Glutamatergic neuron (in vitro differentiated cells): ENCODE measurements around the gene NAT14. TPM values are rescaled to one million over a fixed set of nuclear protein-coding genes. Genes with fewer than 3 reads are reported as not detected.

Experiments used
- DNase-seq: peaks from one replicate; pipeline ENCODE4 v3.0.0; 2022
- H3K27ac Mint-ChIP-seq: one replicate; pipeline ENCODE4 v1.8.0; 2020; ENCODE audit warnings: mild to moderate bottlenecking, mixed read lengths, inconsistent platforms; ENCODE audit not compliant: unreplicated experiment
- H3K27me3 Mint-ChIP-seq: one replicate; pipeline ENCODE4 v1.8.0; 2020; ENCODE audit warnings: mild to moderate bottlenecking, moderate library complexity, mixed read lengths, inconsistent platforms; ENCODE audit not compliant: unreplicated experiment
- H3K36me3 Mint-ChIP-seq: one replicate; pipeline ENCODE4 v1.8.0; 2020; ENCODE audit warnings: mild to moderate bottlenecking, mixed read lengths, inconsistent platforms; ENCODE audit not compliant: unreplicated experiment
- H3K4me1 Mint-ChIP-seq: one replicate; pipeline ENCODE4 v1.8.0; 2020; ENCODE audit warnings: mild to moderate bottlenecking, low read depth, mixed read lengths, inconsistent platforms; ENCODE audit not compliant: unreplicated experiment
- H3K4me3 Mint-ChIP-seq: one replicate; pipeline ENCODE4 v1.8.0; 2020; ENCODE audit warnings: mild to moderate bottlenecking, mixed read lengths, inconsistent platforms; ENCODE audit not compliant: unreplicated experiment
- H3K9me3 Mint-ChIP-seq: one replicate; pipeline ENCODE4 v1.8.0; 2020; ENCODE audit warnings: mild to moderate bottlenecking, moderate library complexity, mixed read lengths, inconsistent platforms; ENCODE audit not compliant: unreplicated experiment
- total RNA-seq: library from RNA; stranded (reverse); fragmentation: NEBNext Ultra II Directional; extraction: Animal tissue kit (Norgen Biotek cat#: 25700); gene quantifications from one replicate; pipeline ENCODE4 v1.2.1, GENCODE V29; 2021; ENCODE audit not compliant: unreplicated experiment
- TF ChIP-seq, protein P1 (sequence below): fragments of 200-600 bp; sonication (generic); IDR thresholded peaks from one replicate; pipeline ENCODE4 v1.5.0; 2021; ENCODE audit not compliant: partially characterized antibody, unreplicated experiment

NAT14 gene
- total RNA-seq, 1 donor from 2014 or later = 125 TPM

DNA sequence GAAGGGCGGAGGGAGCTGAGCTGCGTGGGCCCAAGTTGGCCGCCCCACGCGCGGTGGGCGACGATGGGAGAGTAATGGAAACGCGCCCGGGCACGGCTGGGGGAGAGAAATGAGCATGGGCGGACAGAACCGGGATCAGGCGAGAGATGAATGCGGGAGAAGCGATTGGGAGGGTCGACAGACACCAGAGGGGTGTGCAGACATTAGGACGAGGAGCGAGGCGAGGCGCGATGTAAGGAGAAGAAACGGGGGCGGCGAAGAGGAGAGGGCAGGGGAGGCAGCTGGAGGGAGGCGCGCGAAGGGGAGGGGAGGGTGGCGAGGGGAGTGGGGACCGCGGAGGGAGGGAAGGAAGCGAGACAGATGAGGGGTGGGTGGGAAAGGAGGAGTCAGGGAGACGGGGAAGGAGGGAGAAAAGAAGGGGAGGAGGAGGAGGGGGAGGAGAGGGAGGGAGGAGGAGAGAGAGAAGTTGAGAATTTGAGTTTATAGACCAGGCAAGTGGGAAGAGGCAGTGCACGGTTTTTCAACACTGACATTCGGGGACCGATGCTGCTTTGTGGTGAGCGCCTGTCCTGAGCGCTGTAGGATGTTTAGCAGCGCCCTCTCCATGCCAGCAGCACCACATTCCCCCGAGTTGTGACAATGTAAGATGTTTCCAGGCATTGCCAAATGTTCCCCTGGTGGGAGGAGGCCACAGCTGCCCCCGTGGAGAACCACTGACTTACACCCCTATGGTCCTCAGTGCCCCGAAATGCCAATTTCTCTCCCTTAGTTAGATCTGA, 41.8 kb upstream of the NAT14 start, which contains the start of gene SHISA7:
SHISA7 (minus strand) TSS at position 256 of the 779 bp plus-strand sequence. CDS start 437 bp downstream, outside the sequence.
- Mint-ChIP-seq H3K4me3 (peak within 1 kb of the TSS; percentile 71), H3K27me3 (peaks cover 42% of the 10 kb centered on the region), H3K4me1 (peaks cover 10% of the 10 kb centered on the region), H3K9me3 (peaks cover 16% of the 10 kb centered on the region), H3K27ac (no peak within 1 kb of the TSS), H3K36me3 (peaks cover 20% of the 10 kb centered on the region)
- DNase-seq = no peak
- TF ChIP-seq, protein P1, sequence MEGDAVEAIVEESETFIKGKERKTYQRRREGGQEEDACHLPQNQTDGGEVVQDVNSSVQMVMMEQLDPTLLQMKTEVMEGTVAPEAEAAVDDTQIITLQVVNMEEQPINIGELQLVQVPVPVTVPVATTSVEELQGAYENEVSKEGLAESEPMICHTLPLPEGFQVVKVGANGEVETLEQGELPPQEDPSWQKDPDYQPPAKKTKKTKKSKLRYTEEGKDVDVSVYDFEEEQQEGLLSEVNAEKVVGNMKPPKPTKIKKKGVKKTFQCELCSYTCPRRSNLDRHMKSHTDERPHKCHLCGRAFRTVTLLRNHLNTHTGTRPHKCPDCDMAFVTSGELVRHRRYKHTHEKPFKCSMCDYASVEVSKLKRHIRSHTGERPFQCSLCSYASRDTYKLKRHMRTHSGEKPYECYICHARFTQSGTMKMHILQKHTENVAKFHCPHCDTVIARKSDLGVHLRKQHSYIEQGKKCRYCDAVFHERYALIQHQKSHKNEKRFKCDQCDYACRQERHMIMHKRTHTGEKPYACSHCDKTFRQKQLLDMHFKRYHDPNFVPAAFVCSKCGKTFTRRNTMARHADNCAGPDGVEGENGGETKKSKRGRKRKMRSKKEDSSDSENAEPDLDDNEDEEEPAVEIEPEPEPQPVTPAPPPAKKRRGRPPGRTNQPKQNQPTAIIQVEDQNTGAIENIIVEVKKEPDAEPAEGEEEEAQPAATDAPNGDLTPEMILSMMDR = no peak

DNA sequence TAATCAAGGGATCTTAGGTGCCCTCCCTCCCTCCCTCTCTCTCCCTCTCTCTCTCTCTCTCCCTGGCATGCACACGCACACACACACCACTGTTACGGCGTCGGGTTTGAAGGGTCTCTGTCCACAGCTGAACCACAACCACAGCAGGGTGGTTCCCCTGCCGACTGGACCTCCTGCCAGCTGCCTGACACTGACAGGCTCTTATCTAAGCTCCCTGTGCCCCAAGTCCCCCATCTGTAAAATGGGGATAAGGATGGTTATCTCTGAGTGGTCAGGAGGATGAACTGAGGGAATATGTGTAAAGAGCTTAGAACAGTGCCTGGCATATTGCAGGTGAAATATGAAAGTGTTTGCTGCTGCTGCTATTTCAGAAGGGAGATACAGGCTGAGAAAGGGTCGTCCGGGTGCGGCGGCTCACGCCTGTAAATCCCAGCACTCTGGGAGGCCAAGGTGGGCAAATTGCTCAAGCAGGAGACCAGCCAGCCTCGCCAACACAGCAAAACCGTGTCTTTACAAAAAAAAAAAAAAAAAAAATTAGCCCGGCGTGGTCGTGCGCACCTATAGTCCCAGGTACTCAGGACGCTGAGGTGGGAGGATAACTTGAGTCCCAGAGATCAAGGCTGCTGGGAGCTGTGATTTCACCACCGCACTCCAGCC, 41.0 kb upstream of the NAT14 start:
- Mint-ChIP-seq H3K36me3 (peaks cover 19% of the 10 kb centered on the region), H3K9me3 (peaks cover 14% of the 10 kb centered on the region), H3K4me1 (peaks cover 10% of the 10 kb centered on the region), H3K27ac (no peak overlapping the region), H3K27me3 (peaks cover 40% of the 10 kb centered on the region), H3K4me3 (peak overlapping the region; percentile 65)
- TF ChIP-seq, protein P1 = no peak
- DNase-seq = no peak

DNA sequence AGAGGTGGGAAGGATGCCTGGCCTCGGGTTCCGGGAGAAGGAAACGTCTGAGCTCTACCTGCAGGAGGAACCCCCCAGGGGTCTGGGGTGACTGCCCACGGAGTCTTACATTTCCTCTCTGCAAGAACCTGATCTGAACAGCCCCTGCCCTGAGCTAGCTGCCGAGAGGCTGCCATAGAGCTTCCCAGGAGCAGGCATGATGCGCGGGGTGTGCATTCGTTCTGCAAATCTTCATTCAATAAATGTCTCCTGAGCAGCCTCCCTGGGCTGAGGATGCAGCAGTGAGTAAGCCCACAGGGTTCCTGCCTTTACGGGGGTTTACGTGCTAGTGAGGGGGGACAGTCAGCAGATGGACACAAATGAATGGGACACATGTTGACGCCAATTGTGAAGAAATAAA, 40.3 kb upstream of the NAT14 start:
- no peak overlapping the region for H3K27ac Mint-ChIP-seq
- TF ChIP-seq, protein P1 = no peak
- H3K4me1 Mint-ChIP-seq = peaks cover 10% of the 10 kb centered on the region
- peaks cover 8% of the 10 kb centered on the region for H3K9me3 Mint-ChIP-seq
- H3K27me3 Mint-ChIP-seq = peaks cover 34% of the 10 kb centered on the region
- no peak for DNase-seq
- H3K4me3 Mint-ChIP-seq = no peak overlapping the region
- peaks cover 13% of the 10 kb centered on the region for H3K36me3 Mint-ChIP-seq

DNA sequence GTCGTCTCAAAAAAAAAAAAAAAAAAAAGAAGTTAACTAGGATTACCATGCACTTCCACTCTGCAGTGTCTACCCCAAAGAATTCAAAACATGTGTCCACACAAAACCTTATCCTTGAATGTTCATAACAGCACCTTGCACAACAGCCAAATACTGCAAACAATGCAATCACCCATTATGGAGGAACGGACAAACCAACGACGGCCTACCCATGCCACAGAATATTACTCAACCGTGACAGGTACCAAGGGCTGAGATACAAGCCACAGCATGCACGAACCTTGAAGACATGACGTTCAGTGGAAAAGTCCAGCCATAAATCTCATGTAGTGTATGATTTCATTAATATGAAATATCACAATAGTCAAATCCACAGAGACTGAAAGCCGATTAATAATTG, 38.9 kb upstream of the NAT14 start:
- peaks cover 6% of the 10 kb centered on the region for H3K4me1 Mint-ChIP-seq
- peaks cover 9% of the 10 kb centered on the region for H3K36me3 Mint-ChIP-seq
- DNase-seq = no peak
- peaks cover 33% of the 10 kb centered on the region for H3K27me3 Mint-ChIP-seq
- peak overlapping the region; percentile 52 for H3K4me3 Mint-ChIP-seq
- peaks cover 8% of the 10 kb centered on the region for H3K9me3 Mint-ChIP-seq
- H3K27ac Mint-ChIP-seq = no peak overlapping the region
- TF ChIP-seq, protein P1 = no peak
